Left lung (tissue), 14 donors: ENCODE data around the gene VWA5A. TPM values are rescaled to one million over a fixed set of nuclear protein-coding genes. Genes with fewer than 3 reads are reported as not detected.

Experiments
- ATAC-seq: fragments of 200-7000 bp; cut with Tn5 transposase; one replicate; pipeline ENCODE4 v1.9.1; 2020; ENCODE audit warnings: moderate library complexity
- DNase-seq, 4 donors: peaks; one replicate each; pipeline ENCODE4 v3.0.0-alpha.2; 2013 to 2020
- H3K27ac ChIP-seq, 2 donors: fragments of 200-600 bp; sonication (generic) in 1 of 2; one replicate each; pipeline versions ENCODE4 v1.5.0 to v1.8.0; 2020 to 2021
- H3K27me3 ChIP-seq, 2 donors: fragments of 200-600 bp; sonication (generic) in 1 of 2; one replicate each; pipeline versions ENCODE4 v1.5.0 to v1.8.0; 2020 to 2021
- H3K36me3 ChIP-seq, 2 donors: fragments of 200-600 bp; sonication (generic) in 1 of 2; one replicate each; pipeline versions ENCODE4 v1.5.0 to v1.8.0; 2020 to 2021
- H3K4me1 ChIP-seq, 2 donors: fragments of 200-600 bp; one replicate each; pipeline ENCODE4 v1.8.0; 2021
- H3K4me3 ChIP-seq, 2 donors: fragments of 200-600 bp; sonication (generic) in 1 of 2; one replicate each; pipeline versions ENCODE4 v1.5.0 to v1.8.0; 2020 to 2021; ENCODE audit warnings: mild to moderate bottlenecking in 1 of 2
- H3K9me3 ChIP-seq, 2 donors: fragments of 200-600 bp; sonication (generic) in 1 of 2; one replicate each; pipeline versions ENCODE4 v1.5.0 to v1.8.0; 2020 to 2021
- CTCF ChIP-seq, 2 donors: fragments of 200-600 bp; sonication (generic) in 1 of 2; IDR thresholded peaks; one replicate each; pipeline versions ENCODE4 v1.5.0 to v1.8.0; 2021; ENCODE audit warnings: antibody characterized with exemption in 2 of 2
- intact Hi-C, 2 donors: fragments of 100-400 bp; cut with DNase I; formaldehyde crosslinking; loops; one replicate each; pipeline versions ENCODE4 v1.11.2 to v1.14.2; 2022
- long read RNA-seq, 12 donors: library from polyadenylated mRNA in 2 of 12; unstranded in 2 of 12; transcript quantifications; one replicate each; pipeline ENCODE4 v2.0.0 and lab custom pipeline, GENCODE V29; 2019 to 2026
- polyA plus RNA-seq, 6 donors: library from polyadenylated mRNA; unstranded; fragments of 120-200 nt; gene quantifications; one replicate each; pipeline ENCODE4 v1.2.1, GENCODE V29; 2013; ENCODE audit not compliant: insufficient read length in 6 of 6
- total RNA-seq, 2 donors: library from RNA; stranded (reverse); fragmentation: NEBNext Ultra II Directional; extraction: Animal tissue kit (Norgen Biotek cat#: 25700); gene quantifications; one replicate each; pipeline ENCODE4 v1.2.1, GENCODE V29; 2021
- donor health status: DM: no; HTN: yes; CAD: no.
- donor health status: DM: no; HTN: no; CAD: no.

Gene VWA5A
- total RNA-seq (10 to 100 TPM; 33.7 to 43.5 TPM), polyA plus RNA-seq (10 to 100 TPM; 13.7 to 18.1 (median 16.5) TPM)
- long read RNA-seq, donor 1, full-length matches to known transcripts, result 2 of 20 reads
- long read RNA-seq, donor 1, partial matches to known transcripts, result 18 of 20 reads
- long read RNA-seq, donor 1, other reads (novel, unspliced or antisense), result 0 of 20 reads
- long read RNA-seq, donor 2, partial matches to known transcripts, result 0 of 1 reads
- long read RNA-seq, donor 2, other reads (novel, unspliced or antisense), result 0 of 1 reads
- long read RNA-seq, donor 3, partial matches to known transcripts, result 0 of 1 reads
- long read RNA-seq, donor 3, other reads (novel, unspliced or antisense), result 0 of 1 reads
- long read RNA-seq, donor 4, transcript VWA5A-201 (10 exons, 1,863 nt), result major isoform, 5 of 9 reads
- long read RNA-seq, donor 4, partial matches to known transcripts, result 1 of 9 reads
- long read RNA-seq, donor 4, other reads (novel, unspliced or antisense), result 1 of 9 reads
- long read RNA-seq, donor 5, result 0 reads
- long read RNA-seq, donor 6, partial matches to known transcripts, result 0 of 4 reads
- long read RNA-seq, donor 6, other reads (novel, unspliced or antisense), result 0 of 4 reads
- long read RNA-seq, donor 7, partial matches to known transcripts, result 0 of 5 reads
- long read RNA-seq, donor 7, other reads (novel, unspliced or antisense), result 0 of 5 reads
- long read RNA-seq, donor 8, partial matches to known transcripts, result 0 of 4 reads
- long read RNA-seq, donor 8, other reads (novel, unspliced or antisense), result 0 of 4 reads
- long read RNA-seq, donor 9, result 0 reads
- long read RNA-seq, donor 10, full-length matches to known transcripts, result 12 of 13 reads
- long read RNA-seq, donor 10, partial matches to known transcripts, result 1 of 13 reads
- long read RNA-seq, donor 10, other reads (novel, unspliced or antisense), result 0 of 13 reads
- long read RNA-seq, donor 11, full-length matches to known transcripts, result 6 of 12 reads
- long read RNA-seq, donor 11, partial matches to known transcripts, result 6 of 12 reads
- long read RNA-seq, donor 11, other reads (novel, unspliced or antisense), result 0 of 12 reads
- long read RNA-seq, donor 12, partial matches to known transcripts, result 0 of 5 reads
- long read RNA-seq, donor 12, other reads (novel, unspliced or antisense), result 0 of 5 reads

- ATAC-seq (peak; percentile 98), DNase-seq (peak; percentile 80 to 88 (median 86))
- intact Hi-C loops, result no loop called here
- Histone ChIP-seq H3K27ac (peak within 1 kb of the TSS; percentile 64 to 68), H3K4me1 (peaks cover 0 to 13% of the 10 kb centered on the region in 2 donors), H3K36me3 (peaks cover 0 to 25% of the 10 kb centered on the region in 2 donors), H3K27me3 (no peaks in the 10 kb centered on the region), H3K4me3 (peak within 1 kb of the TSS; percentile 60 to 64), H3K9me3 (no peaks in the 10 kb centered on the region)
- no peak for TF ChIP-seq CTCF (IDR thresholded peaks at IDR 0.05)
Observed at GRCh38 chr11:124114942-124115781, at the start of gene VWA5A. TSS of gene VWA5A (plus strand) at chr11:124115450. CDS start at chr11:124117512, 2,062 bp downstream.

GRCh38 chr11:124068601-124069110 is 46.6 kb upstream of the VWA5A start:
- H3K27ac ChIP-seq, result no peak overlapping the region
- peaks cover 6 to 14% of the 10 kb centered on the region in 2 donors for H3K4me1 ChIP-seq
- no peak for ATAC-seq
- H3K9me3 ChIP-seq, result no peaks in the 10 kb centered on the region
- H3K4me3 ChIP-seq, result no peak overlapping the region
- H3K27me3 ChIP-seq, result peaks cover 0 to 38% of the 10 kb centered on the region in 2 donors
- intact Hi-C loops, result no loop called here
- no peaks in the 10 kb centered on the region for H3K36me3 ChIP-seq
- no peak for DNase-seq
- no peak for TF ChIP-seq CTCF (IDR thresholded peaks at IDR 0.05)

- peaks cover 0 to 32% of the 10 kb centered on the region in 2 donors for H3K27me3 ChIP-seq
- peaks cover 6 to 14% of the 10 kb centered on the region in 2 donors for H3K4me1 ChIP-seq
- intact Hi-C loops, result loop anchor here in 1 of 2 donors (10.0 kb wide), 1 partner anchor 125 kb away; no protein-coding TSS in a partner anchor
- no peaks in the 10 kb centered on the region for H3K36me3 ChIP-seq
- H3K9me3 ChIP-seq, result no peaks in the 10 kb centered on the region
- H3K4me3 ChIP-seq, result peak overlapping the region in 1 of 2 donors; percentile 7
- TF ChIP-seq CTCF (IDR thresholded peaks at IDR 0.05), result peak; percentile 40 to 55
- peak; percentile 87 for ATAC-seq
- H3K27ac ChIP-seq, result no peak overlapping the region
- peak; percentile 30 to 82 (median 64) for DNase-seq
Observed at GRCh38 chr11:124069429-124070401, 45.5 kb upstream of the VWA5A start.
